Activated CD4-positive, alpha-beta T cell treated with anti-CD3 and anti-CD28 coated beads, Interleukin-2, amount 50 U/mL, for 1 hour (primary cell): ENCODE data around the gene PLEKHH2.
"Not testable (repeated sequence)": the region's sequence is repeated elsewhere in the genome, so short reads cannot be mapped to it uniquely, and the experiment has no call there.

Experiments used
- DNase-seq: peaks from one replicate; pipeline ENCODE4 v3.0.0-alpha.2; 2020

PLEKHH2 gene

GRCh38 chr2:43718530-43719124 is 81.6 kb downstream of the PLEKHH2 start:
- no peak for DNase-seq

DNA sequence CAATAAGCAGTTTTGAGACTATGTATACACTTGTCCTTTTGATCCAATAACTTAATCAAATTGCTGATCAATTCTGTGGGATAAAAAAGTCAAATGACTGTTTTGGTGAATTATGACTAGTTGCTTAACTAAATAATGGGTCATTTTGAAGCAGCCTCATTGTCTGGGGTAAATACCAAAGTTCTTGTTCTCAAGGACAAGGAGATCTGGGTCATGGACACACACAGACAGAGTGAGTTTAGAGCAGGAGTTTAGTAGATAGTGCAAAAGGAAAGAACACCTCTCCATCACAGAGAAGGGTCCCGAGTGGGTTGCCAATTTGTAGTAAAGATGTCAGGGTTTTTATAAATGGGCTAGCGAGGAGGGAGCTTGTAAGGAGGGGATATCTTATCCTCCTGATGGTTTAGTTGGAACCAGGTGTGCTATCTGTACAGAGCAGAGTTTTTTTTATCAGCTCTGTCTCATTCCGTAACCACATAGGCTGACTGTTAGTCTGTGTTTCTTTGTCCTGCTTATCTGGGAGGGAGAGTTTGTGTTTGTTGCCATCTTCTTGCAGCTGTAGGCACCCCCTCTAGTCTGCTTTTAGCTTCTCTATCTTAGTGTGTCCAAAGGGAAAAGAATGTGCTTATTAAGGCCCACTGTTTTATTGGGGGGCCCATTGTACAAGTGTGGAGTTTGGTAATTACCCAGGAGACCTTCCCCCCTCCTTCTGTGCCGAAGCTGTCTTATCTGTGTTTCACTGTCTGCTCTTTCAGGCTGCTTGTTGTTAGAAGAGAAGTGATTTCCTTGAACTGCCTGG is 87.9 kb downstream of the PLEKHH2 start:
- DNase-seq = no peak

DNA sequence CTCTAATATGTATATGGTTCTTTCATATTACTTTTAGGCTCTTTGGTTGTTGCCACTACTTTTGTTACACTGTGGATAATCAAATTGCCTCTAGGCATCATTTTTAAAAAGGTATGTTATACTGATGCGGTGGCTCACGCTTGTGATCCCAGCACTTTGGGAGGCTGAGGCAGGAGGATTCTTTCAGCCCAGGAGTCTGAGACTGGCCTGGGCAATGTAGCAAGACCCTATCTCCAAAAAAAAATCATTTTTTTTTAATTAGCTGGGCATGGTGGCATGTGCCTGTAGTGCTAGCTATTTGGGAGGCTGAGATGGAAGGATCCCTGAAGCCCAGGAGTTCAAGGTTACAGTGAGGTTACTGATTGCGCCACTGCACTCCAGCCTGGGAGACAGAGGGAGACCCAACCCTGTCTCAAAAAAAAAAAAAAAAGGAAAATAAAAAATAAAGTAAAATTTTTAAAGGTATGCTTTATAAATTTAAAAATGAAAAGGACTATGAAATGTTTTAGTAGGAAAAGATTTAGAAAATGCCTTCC is 88.7 kb downstream of the PLEKHH2 start:
- DNase-seq = no peak

DNA sequence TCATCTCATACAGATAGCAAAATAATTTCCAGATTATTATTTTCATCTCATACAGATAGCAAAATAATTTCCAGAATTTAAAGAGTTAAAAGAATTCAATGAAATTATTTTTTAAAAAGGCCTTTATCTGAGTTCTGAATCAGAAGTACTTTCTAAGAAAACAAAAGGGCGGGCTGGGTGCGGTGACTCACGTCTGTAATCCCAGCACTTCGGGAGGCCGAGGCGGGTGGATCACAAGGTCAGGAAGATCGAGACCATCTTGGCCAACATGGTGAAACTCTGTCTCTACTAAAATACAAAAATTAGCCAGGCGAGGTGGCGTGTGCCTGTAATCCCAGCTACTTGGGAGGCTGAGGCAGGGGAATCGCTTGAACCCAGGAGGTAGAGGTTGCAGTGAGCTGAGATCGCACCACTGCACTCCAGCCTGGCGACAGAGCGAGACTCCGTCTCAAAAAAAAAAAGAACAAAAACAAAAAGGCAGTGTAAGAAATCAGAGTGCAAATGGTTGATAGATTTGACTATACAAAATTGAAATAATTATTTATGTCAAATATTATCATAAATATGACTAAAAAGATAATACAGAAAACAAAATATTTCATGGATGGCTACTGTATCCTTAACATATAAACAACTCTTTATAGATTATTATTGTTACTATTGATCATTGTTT is 90.0 kb downstream of the PLEKHH2 start:
- not testable (repeated sequence) for DNase-seq

GRCh38 chr2:43727634-43728014 is 90.6 kb downstream of the PLEKHH2 start:
- no peak for DNase-seq

GRCh38 chr2:43729491-43730174 is 92.6 kb downstream of the PLEKHH2 start:
- no peak for DNase-seq

DNA sequence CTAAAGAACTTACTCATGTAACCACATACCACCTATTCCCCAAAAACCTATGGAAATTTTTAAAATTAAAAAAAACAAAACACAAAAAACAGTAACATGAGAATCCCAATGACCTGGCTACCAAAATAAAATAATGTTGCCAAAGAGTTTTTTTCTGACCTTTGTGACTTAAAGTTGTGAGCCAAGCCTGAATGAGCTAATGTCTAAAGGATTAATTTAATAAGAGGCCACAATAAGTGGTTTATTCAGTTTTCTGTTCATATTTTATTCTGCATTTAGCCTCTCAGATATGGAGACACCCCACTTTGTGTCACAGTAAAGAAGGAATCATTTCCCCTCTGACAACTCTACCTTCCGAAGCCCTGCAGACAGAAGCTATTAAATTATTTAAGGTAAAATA is 94.2 kb downstream of the PLEKHH2 start:
- no peak for DNase-seq

DNA sequence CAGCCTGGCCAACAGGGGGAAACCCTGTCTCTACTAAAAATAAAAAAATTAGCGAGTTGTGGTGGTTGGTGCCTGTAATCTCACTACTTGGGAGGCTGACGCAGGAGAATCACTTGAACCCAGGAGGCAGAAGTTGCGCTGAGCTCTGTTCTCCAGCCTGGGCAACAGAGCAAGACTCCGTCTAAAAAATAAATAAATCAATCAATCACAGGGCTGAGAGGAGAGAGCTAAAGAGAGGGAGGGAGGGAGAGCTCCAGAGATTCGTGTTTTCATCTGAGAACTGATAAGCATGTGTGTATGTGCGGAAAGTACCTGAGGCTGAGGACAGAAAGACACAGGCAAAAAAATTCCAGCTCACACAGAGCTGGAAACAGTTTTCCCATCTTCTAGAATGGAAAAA is 99.6 kb downstream of the PLEKHH2 start:
- DNase-seq = no peak

GRCh38 chr2:43737097-43737854 is 100.2 kb downstream of the PLEKHH2 start:
- no peak for DNase-seq

- no peak for DNase-seq
Observed at GRCh38 chr2:43737855-43738254, 100.8 kb downstream of the PLEKHH2 start.

DNA sequence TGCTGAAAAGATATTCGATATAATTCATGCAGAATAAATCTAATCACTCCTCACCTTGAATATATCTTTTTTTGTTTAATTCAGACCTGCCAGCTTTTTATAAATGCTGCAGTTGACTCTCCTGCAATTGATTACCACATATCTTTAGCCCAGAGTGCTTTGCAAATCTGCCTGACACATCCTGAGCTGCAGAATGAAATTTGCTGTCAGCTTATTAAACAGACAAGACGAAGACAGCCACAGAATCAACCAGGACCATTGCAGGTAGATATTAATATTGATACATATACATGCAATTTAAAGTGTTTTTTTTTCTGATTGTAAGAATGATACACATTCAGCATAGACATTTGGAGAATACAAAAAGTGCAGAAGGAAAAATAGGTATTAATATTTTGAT is 101.2 kb downstream of the PLEKHH2 start:
- no peak for DNase-seq

DNA sequence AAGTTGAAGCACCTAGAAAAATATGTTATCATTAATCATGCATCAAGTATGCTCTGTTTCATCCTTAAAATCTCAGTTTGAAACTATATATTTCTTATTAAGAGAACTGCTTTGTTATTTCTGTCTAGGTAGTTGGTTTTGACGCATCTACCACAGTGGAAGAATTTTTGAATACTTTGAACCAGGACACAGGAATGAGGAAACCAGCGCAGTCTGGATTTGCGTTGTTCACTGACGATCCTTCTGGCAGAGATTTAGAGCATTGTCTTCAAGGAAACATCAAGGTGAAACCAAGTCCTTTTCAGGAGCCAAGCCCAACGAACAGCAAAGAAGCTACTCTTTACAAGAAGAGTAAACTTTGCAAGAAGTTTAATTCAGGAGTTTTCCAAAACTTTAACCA is 106.6 kb downstream of the PLEKHH2 start:
- DNase-seq = no peak

DNA sequence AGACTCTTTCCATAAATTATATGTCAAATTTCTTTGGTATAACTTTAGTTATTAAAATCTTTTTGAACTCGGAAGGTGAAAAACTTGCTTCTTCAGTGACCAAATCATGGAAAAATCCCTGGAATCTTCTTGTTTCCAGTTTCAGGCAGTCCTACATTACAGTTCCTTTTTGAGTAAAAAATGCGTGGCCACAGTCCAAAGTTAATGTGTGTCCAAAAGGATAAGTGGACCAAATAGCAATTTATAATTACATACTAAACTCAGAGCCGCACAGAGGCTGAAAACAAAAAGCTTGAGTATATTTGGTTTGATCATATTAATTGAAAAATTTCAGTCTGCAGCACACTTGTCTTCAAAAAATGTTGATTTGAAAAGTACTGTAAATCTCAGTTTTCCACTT is 108.4 kb downstream of the PLEKHH2 start:
- DNase-seq = no peak

DNA sequence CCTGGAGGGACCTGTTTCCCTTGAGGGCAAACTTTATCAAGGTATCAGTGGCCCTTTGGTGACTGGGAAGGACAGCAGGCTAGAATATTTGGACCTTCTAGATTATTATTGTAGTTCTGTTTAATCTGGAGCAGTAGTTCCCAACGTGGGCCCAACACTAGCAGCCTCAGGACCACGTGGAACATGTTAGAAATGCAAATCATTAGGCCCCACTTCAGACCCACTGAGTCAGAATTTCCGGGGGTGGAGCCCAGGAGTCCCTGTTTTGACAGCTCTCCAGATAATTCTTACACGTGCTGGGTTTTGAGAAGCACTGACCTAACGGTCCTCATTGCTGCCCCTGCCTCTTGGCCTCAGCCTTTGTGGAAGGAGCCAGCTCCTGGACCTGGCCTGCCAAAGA is 111.3 kb downstream of the PLEKHH2 start:
- DNase-seq = no peak

DNA sequence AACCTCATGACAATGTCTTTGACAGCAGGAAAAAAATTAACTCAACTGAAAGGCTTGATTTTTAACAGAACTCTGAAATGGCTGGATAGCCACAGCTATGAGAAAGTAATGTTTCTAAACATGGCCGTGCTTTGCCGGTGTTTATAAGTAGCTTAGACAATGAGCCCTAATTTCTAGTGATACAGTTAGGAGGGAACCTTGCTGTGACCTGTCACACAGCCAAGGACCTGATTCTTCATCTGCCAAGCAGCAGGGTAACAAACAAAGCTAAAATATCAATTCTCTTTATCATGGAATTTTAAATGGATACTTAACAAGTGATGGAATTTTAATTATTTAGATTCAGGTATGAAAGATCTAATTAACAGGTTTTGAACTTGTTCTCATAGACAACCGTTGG is 112.5 kb downstream of the PLEKHH2 start:
- no peak for DNase-seq

- DNase-seq = no peak
Observed at GRCh38 chr2:43751476-43751990, 114.5 kb downstream of the PLEKHH2 start.

DNA sequence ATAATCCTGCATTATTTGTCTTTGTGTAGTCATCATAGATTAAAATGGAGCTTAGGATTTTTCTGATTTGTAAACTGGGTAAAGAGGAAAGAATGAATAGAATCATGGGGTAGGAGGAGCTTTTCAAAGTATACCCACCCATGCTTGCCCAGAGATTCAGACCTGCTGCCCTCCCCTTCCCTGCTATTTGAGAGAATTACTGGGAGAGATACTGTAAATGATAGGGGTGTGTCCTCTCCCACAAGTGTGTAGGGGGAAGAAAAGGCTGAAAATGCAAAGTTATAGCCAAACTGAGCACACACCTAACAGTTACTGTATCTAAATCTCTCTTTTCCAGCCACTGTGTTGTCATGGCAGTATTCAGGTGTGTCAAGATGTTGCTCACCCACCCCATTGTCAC is 115.2 kb downstream of the PLEKHH2 start:
- DNase-seq = no peak

DNA sequence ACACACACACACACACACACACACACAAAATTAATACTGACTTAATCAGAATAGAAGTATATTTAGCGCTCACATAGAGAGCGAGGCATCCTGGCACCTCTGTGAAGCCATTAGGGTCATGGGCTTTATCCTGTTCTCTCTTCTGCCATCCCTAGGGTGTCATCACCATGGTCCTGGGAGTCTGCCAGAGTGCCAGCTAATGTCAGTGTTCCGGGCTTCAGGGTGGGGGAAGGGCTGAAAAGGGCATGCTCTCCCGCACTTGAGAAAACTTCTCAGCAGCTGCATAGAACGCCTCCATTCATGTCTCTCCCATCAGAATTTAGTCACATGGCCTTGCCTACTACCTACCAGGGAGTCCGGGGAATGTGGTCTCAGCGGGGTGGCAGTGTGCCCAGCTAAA is 117.1 kb downstream of the PLEKHH2 start:
- DNase-seq = no peak

DNA sequence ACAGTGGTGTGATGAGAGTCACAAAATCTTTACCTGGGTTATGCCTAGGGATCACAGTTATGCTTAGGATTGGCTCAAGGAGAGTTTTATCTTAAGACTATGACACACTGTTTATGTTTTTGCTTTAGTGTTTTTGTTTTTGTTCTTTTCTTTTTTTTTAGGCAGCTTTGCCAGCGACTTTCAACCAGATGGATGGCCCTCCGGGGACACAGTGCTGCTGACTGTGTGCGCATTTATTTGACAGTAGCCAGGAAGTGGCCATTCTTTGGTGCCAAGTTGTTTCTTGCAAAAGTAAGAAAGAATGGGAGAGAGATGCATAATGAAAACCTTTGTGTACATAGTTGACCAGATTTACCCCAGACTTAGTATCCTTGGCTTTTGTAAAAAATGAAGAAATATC is 121.7 kb downstream of the PLEKHH2 start:
- no peak for DNase-seq

- DNase-seq = no peak
Observed at GRCh38 chr2:43759195-43759594, 122.1 kb downstream of the PLEKHH2 start.

- no peak for DNase-seq
Observed at GRCh38 chr2:43762286-43762685, 125.2 kb downstream of the PLEKHH2 start.

DNA sequence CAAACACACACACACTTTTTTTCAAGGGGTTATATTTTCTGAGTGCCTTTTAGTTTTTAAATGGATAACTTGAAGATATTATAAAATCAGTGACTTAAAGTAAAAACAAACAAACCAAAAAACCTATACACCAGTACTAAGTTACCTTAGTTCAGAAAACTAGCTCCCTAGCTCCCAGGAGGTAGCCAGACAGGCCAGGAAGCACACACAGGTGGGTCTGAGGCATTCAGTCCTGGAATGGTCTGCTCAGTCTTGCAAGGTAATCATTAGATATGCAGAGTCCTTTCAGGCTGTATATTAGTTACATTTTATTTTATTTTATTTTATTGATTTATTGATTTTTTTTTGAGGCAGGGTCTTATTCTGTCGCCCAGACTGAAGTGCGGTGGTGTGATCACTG is 126.0 kb downstream of the PLEKHH2 start:
- DNase-seq = no peak
